Measurements from ENCODE around the gene TNFRSF4.

- TF ChIP-seq CTCF (IDR thresholded peaks at IDR 0.05) (no peak), POLR2AphosphoS5 (IDR thresholded peaks at IDR 0.05; ENCODE audit: low read depth, low read length) (no peak)
These were observed 40.7 kb upstream of the TNFRSF4 start for GRCh38 chr1:1254667-1254998.

All from Panc1 (cell line).